Amygdala (tissue), 56 donors: ENCODE measurements around the gene SH3YL1.

ENCODE experiments used
- DNase-seq, 56 donors: peaks; one replicate each; lab custom pipeline; 2025; lab: John Stamatoyannopoulos, UW

SH3YL1 gene

DNA sequence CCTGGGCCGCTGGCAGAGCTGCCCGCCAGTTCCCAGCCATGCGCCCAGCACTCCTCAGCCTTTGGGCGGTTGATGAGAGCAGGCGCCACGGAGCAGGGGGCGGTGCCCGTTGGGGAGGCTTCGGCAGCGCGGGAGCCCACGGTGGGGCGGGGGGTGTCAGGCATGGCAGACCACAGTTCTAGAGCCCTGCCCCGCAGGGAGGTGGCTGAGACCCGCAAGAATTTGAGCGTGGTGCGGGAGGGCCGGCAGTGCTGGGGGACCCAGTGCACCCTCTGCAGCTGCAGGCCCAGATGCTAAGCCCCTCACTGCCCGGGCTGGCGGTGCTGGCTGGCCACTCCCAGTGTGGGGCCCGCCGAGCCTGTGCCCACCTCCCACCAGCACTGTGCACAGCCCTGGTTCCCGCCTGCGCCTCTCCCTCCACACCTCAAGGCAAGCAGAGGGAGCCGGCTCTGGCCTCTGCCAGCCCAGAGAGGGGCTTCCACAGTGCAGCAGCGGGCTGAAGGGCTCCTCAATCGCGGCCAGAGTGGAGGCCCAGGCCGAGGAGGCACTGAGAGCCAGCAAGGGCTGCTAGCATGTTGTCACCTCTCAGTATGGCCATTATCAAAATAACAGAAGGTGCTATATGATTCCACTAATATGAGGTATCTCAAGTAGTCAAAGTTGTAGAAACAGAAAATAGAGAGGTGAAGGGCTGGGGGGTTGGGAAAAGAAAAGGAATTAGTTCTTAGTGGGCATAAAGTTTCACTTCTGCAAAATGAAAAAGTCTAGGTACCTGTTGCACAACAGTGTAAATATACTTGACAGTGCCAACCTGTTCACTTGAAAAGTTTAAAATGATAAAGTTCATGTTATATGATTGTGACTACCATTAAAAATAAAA is 72.3 kb downstream of the SH3YL1 start:
- DNase-seq: no peak

DNA sequence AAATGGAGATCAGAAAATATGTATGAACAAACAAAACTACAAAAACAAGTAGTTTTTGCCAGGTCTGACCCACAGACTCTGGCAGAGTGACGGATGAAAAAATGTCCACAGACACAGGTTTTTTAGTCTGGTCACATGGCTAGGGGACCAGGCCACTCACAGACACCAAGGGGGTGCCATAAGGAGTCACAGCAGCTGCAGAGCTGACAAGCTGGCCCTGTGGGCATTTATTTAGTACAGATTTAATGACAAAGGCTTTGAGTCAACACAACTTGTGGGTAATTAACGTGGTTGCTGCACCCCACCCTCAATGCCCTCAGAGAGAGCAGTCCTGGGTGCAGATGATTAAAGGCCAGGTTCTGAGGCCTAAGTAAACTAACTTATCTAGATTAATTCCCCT is 76.0 kb downstream of the SH3YL1 start:
- no peak for DNase-seq

DNA sequence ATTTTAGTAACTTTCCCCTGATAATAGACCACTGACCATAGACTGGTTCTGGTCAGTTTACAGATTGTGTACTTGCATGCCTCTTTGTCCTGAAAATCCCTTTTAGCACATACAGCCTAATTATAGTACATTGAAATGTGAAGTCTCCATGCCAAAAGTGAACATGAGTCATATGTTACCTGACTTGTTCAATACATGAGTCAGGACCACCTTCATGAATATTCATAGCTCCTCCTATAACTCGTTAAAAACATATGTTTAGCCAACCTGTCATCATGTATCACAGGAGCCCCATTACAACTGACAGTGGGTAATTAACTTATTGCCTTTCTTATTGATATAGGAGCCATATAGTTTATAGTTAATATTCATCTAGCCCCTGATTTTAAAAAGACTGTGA is 78.6 kb downstream of the SH3YL1 start:
- DNase-seq: no peak

DNA sequence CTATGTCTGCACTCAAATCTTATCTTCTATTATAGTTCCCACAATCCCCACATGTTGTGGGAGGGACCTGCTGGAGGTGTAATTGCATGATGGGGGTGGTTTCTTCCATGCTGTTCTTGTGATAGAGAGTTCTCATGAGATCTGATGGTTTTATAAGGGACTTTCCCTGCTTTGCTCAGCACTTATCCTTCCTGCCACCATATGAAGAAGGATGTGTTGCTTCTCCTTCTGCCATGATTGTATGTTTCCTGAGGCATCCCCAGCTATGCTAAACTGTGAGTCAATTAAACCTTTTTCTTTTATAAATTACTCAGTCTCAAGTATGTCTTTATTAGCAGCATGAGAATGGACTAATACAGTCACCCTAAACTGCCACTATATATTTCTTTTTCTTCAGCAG is 79.1 kb downstream of the SH3YL1 start:
- no peak for DNase-seq

DNA sequence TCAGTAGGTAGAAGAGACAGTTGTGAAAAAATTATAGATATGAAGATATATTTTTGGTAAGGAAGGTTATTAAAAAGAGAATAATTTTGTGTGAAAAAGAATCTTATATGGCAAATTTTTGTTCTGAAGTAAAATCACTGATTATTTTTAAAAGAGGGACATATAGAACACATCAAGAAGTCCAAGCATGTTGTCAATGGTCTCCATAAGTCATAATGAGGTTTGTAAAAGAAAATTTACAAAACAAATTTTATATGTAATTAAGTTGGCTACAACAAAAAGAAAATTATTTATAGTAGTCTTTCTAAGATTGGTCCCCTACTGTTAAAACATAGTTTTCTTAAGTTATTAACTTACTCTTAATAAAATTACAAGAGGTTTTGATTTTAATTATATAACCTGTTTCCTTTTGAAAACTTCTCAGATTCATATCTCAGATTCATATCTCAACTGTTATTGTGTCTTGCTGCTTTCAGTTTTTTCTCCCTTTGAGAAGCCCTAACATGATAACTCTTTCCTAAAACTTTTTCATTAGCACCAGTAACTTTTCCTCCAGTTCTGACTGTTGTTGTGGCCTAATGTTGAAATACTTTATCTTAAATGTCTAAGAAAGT is 81.2 kb downstream of the SH3YL1 start:
- no peak for DNase-seq

DNA sequence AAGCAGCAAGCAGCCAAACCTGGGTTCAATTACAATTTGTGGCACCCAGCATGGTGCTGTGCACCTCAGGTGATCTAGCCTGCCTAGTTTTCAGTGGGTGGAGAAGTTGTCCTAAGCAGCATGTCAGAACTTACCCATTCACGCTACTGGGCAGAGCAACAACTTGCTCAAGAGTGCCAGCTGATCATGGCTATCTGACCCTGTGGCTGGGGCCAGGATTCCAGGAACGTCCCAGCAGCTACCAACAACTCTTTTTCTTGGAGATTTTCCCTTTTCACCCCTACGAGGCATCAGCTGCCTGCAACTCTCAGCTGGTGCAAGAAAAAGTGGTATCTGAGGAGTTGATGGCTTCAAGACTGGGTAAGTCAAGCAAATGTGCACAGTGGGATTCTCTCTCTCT is 83.5 kb downstream of the SH3YL1 start:
- no peak for DNase-seq

DNA sequence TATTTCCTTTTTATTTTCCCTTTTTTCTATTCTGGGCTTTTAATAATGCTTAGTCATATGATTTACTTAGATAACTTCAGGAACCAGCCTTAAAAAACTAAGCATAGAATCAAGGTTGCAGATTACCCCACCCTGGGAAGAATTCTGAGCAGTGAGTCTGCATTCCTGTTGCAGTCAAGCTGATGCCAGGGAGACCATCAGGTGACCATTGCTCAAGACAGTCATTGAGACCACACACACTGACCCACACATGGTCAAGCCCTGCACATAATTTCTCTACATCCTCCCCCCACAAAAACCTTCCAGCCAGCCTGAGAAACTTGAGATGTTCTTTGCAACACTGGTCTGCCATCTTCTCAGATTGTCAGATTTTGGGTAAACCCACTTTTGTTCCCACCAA is 83.9 kb downstream of the SH3YL1 start:
- no peak for DNase-seq

DNA sequence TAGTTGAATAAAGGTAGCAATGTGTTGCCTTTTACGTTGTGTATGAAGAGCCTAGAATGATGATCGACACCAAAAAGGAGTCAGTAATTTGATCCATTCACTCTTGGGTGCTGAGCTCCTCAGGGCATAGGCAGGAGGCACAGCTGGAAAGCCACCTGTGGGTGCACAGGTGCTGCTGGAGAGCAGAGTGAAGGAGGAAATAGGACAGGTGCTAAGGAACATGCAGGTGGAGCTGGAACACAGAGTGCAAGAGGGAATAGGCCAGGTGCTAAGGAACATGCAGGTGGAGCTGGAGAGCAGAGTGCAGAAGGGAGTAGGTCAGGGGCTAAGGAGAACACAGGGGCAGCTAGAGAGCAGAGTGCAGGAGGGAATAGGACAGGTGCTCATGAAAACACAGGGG is 86.1 kb downstream of the SH3YL1 start:
- DNase-seq: no peak

DNA sequence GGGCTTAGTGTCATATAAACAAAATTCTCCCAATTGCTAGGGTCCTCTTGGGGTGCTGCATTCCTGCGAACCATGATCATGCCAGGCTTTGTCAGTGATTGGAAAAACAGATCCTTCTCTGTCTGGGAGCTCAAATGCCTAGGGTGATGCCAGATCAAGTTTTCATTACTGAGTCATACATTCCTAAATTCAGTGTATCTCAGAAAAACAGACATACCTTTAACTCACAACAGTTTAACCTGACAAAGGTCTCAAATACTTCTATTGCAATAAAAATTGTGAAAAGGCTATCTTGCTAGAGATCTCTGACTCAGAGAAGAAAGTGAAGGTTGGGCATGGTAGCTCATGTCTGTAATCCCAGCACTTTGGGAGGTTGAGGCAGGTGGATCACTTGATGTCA is 86.9 kb downstream of the SH3YL1 start:
- no peak for DNase-seq

DNA sequence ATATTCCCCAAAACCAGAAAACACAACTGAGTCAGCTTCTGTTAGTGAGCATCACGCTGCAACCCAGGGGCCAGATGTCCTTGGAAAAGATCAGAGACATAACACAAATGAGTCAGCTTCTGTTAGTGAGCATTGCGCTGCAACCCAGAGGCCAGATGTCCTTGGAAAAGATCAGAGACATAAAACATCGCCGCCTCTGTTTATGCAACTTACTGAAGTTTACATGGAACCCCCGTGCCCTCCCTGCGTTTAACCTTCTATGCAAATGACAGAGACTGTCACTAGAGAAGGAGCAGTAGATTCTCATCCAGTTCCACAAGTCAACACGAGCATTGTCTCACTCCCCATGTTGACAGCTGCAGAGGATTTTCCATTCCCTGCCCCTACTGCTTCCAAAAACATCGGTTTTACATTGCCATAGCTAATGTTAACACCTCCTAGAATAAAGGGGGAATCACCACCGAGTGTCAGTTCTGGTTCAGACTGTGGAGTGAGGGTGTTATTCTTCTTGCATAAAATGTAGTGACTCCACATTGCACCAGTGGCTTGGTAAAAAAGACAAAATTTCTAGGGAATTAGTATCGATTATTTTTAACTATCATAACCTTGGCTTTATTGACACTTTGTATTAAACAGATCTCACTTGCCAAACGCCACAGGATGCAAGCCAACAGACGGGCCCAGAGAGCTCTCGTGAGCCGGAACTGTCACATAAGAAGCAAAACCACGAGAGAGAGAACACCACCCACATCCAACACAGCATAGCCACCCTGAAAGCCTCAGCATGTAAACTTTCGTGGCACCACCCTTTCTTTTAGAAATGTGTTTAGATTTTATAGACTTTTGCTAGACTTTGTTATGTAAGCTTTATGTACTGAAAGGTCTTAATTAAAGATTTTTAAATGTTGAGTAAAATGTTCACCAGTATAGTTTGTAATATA is 87.7 kb downstream of the SH3YL1 start:
- DNase-seq: peak in 1 of 56 donors; percentile 21

DNA sequence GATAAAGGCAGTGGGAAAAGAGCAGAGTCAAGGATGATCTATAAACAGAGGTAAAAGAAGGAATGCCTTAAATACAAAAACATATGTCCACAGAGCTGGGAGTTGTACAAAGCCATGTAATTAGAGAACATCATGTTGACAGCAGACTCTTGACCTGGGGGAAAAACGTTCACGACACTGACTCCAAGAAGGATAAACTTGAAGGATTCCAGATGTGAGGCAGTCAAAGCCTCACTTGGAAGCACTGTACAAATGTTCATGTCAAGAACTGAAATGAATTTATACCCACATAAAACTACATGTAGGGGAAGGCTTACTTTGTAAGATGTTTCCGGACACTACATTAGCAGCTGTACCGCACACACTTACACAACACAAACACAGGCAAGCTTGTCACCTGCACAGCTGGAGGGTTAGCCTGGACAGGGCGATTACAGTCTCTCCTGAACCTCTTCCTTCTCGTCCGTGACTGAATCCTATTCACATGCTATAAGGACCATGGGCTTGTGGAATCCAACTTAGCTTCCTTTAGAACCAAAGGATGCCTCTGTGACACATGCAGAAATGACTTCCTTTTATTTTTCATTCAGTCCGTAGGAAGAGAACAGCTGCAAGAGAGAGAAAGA is 88.6 kb downstream of the SH3YL1 start:
- no peak for DNase-seq

DNA sequence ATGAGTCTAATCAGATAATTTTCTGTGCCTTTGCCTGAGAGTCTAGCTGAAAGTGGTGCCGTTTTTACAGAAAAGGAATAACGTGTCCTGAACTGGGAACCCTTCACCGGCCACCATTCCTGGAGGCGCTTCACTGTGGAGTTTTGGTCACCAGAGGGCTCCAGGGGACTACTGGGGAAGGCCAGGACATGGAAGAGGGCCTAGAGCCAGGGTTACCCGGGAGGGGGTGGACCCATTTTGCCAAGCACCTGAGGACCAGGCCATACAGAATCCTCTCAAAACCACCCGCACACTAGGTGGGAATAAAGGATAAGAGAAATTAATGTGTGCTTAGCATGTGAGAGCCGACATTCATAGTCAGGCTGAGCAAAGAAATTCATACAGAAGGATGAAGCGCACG is 91.7 kb downstream of the SH3YL1 start:
- peak in 31 of 56 donors; percentile 4 to 62 (median 32) for DNase-seq

DNA sequence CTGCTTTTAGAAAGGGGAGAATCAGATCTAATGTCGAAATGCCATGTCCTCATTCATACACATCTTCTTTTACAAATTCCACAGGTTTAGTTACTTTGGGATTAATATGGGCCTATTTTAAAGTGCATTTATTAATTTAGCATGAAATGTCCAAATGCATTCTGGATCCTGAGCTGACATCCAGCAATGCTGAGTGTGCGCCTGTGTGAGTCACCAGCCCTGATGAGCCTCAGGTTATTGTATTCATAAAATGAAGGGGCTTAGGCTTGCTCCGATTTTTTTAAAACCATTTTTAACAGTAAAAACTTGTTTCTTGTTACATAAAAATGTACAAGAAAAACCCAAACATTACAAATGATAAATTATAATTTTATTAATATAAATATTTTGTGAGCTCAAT is 94.1 kb downstream of the SH3YL1 start:
- no peak for DNase-seq
